ENCODE data around the gene ARAP2. TPM values are rescaled to one million over a fixed set of nuclear protein-coding genes. Genes with fewer than 3 reads are reported as not detected.

The ARAP2 gene
- total RNA-seq, 1 donor: 3.6 TPM

DNA sequence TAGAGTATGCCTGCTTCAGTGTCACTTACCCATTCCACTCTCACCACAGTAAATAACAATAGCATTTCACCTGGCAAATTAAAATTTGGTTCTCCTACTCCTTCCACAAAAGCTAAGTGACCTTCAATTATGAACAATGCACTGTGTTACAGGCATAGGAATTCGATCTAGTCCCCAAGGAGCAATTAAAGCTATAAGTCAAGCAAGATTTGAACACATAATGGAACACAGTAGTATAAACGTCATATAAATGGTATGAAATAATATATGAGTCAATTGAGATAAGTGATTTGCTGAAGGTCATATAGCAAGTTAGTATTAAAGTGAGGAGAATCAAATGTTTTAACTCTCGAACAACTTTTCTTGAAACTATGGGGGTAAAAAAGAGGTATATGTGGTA lies 65.8 kb downstream of the ARAP2 start:
- no peak for DNase-seq (ENCODE audit: insufficient read length, low spot score, missing footprints)
- Histone ChIP-seq H3K79me2 (ENCODE audit: insufficient read depth, low read length) (no peaks in the 10 kb centered on the region), H3K36me3 (ENCODE audit: insufficient read depth, low read length) (no peaks in the 10 kb centered on the region), H3K27me3 (ENCODE audit: insufficient read depth, low read length) (no peaks in the 10 kb centered on the region), H3K4me3 (ENCODE audit: insufficient read depth, low read length) (no peak overlapping the region), H4K20me1 (ENCODE audit: insufficient read depth, low read length) (no peaks in the 10 kb centered on the region), H2AFZ (ENCODE audit: low read length) (no peak overlapping the region), H3K4me1 (ENCODE audit: insufficient read depth, low read length) (no peaks in the 10 kb centered on the region), H3K9me3 (ENCODE audit: low read depth, low read length) (no peaks in the 10 kb centered on the region), H3K4me2 (ENCODE audit: insufficient read depth, low read length) (no peak overlapping the region), H3K27ac (ENCODE audit: low read depth, low read length) (no peak overlapping the region)
- TF ChIP-seq, protein P1, sequence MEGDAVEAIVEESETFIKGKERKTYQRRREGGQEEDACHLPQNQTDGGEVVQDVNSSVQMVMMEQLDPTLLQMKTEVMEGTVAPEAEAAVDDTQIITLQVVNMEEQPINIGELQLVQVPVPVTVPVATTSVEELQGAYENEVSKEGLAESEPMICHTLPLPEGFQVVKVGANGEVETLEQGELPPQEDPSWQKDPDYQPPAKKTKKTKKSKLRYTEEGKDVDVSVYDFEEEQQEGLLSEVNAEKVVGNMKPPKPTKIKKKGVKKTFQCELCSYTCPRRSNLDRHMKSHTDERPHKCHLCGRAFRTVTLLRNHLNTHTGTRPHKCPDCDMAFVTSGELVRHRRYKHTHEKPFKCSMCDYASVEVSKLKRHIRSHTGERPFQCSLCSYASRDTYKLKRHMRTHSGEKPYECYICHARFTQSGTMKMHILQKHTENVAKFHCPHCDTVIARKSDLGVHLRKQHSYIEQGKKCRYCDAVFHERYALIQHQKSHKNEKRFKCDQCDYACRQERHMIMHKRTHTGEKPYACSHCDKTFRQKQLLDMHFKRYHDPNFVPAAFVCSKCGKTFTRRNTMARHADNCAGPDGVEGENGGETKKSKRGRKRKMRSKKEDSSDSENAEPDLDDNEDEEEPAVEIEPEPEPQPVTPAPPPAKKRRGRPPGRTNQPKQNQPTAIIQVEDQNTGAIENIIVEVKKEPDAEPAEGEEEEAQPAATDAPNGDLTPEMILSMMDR (IDR thresholded peaks at IDR 0.05; ENCODE audit: extremely low read depth, low read depth, low read length): no peak

DNA sequence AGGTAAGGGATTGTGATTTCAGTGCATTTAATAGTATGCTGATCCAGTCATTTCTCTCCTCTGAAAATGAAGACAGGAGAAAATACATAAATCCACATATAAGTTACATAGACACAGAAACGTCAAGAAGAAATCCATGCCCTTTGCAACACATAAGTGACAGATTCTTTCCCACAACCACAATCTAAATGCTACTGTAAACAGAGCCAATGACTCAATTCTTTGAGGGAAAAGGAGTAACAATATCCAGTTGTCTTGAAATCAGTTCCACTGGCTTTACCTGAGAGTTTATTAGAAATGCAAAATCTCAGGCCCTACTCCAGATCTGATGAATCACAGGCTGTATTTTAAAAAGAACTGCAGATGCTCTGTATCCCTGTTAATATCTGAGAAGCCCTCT lies 66.4 kb downstream of the ARAP2 start:
- Histone ChIP-seq H3K9me3 (ENCODE audit: low read depth, low read length) (no peaks in the 10 kb centered on the region), H4K20me1 (ENCODE audit: insufficient read depth, low read length) (no peaks in the 10 kb centered on the region), H3K79me2 (ENCODE audit: insufficient read depth, low read length) (no peaks in the 10 kb centered on the region), H3K4me2 (ENCODE audit: insufficient read depth, low read length) (no peak overlapping the region), H3K36me3 (ENCODE audit: insufficient read depth, low read length) (no peaks in the 10 kb centered on the region), H3K4me3 (ENCODE audit: insufficient read depth, low read length) (no peak overlapping the region), H3K27me3 (ENCODE audit: insufficient read depth, low read length) (no peaks in the 10 kb centered on the region), H3K4me1 (ENCODE audit: insufficient read depth, low read length) (no peaks in the 10 kb centered on the region), H2AFZ (ENCODE audit: low read length) (no peak overlapping the region), H3K27ac (ENCODE audit: low read depth, low read length) (no peak overlapping the region)
- TF ChIP-seq, protein P1 (IDR thresholded peaks at IDR 0.05; ENCODE audit: extremely low read depth, low read depth, low read length): no peak
- no peak for DNase-seq (ENCODE audit: insufficient read length, low spot score, missing footprints)

DNA sequence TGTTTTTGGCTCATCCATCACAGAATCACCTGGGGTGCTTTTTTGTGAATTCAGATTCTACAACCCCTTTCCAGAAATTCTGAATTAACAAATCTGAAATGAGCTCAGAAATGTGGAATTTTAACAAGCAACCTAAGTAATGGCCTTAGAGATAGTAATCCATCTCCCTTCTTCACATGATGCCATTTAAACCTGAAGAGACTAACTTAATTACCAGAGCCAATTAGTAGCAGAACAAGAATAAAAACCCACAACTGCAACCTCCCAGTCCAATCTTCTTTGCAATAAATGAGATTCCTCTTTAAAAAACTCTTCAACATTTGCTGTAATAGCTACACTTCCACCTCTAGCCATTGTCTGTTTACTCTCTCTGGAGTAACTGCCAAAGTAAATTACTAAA lies 69.7 kb downstream of the ARAP2 start:
- Histone ChIP-seq H2AFZ (ENCODE audit: low read length) (no peak overlapping the region), H3K4me2 (ENCODE audit: insufficient read depth, low read length) (no peak overlapping the region), H3K4me3 (ENCODE audit: insufficient read depth, low read length) (no peak overlapping the region), H3K4me1 (ENCODE audit: insufficient read depth, low read length) (no peaks in the 10 kb centered on the region), H3K9me3 (ENCODE audit: low read depth, low read length) (no peaks in the 10 kb centered on the region), H3K27me3 (ENCODE audit: insufficient read depth, low read length) (no peaks in the 10 kb centered on the region), H3K79me2 (ENCODE audit: insufficient read depth, low read length) (no peaks in the 10 kb centered on the region), H3K27ac (ENCODE audit: low read depth, low read length) (no peak overlapping the region), H3K36me3 (ENCODE audit: insufficient read depth, low read length) (no peaks in the 10 kb centered on the region), H4K20me1 (ENCODE audit: insufficient read depth, low read length) (no peaks in the 10 kb centered on the region)
- DNase-seq (ENCODE audit: insufficient read length, low spot score, missing footprints): no peak
- TF ChIP-seq, protein P1 (IDR thresholded peaks at IDR 0.05; ENCODE audit: extremely low read depth, low read depth, low read length): no peak

DNA sequence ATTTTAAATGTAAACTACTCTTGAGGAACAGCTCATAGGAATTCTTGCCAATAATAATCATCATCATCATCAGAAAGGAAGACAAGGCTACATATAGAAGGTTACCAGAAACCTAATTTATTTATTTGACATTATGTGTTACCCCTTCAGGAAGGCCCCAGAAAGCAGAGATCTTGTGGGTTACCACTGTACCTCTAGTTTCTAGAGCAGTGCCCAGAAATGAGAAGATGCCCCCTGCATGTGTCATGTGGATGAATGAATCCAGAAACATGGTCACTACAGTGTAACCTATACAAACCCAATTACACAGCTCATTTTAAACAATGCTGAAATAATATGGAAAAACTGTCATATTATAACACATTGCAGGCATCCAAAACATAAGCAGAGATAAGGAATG lies 70.4 kb downstream of the ARAP2 start:
- no peaks in the 10 kb centered on the region for H3K9me3 ChIP-seq (ENCODE audit: low read depth, low read length)
- H3K79me2 ChIP-seq (ENCODE audit: insufficient read depth, low read length): no peaks in the 10 kb centered on the region
- no peaks in the 10 kb centered on the region for H3K36me3 ChIP-seq (ENCODE audit: insufficient read depth, low read length)
- no peak for DNase-seq (ENCODE audit: insufficient read length, low spot score, missing footprints)
- H3K4me2 ChIP-seq (ENCODE audit: insufficient read depth, low read length): no peak overlapping the region
- H4K20me1 ChIP-seq (ENCODE audit: insufficient read depth, low read length): no peaks in the 10 kb centered on the region
- H2AFZ ChIP-seq (ENCODE audit: low read length): no peak overlapping the region
- TF ChIP-seq, protein P1 (IDR thresholded peaks at IDR 0.05; ENCODE audit: extremely low read depth, low read depth, low read length): no peak
- no peaks in the 10 kb centered on the region for H3K4me1 ChIP-seq (ENCODE audit: insufficient read depth, low read length)
- no peaks in the 10 kb centered on the region for H3K27me3 ChIP-seq (ENCODE audit: insufficient read depth, low read length)
- no peak overlapping the region for H3K4me3 ChIP-seq (ENCODE audit: insufficient read depth, low read length)
- no peak overlapping the region for H3K27ac ChIP-seq (ENCODE audit: low read depth, low read length)
